Smooth muscle cell (in vitro differentiated cells): ENCODE measurements around the gene KRTAP9-6. TPM values are rescaled to one million over a fixed set of nuclear protein-coding genes. Genes with fewer than 3 reads are reported as not detected.

Experiments
- DNase-seq: peaks from one replicate; lab custom pipeline; 2025; ENCODE audit not compliant: unreplicated experiment; lab: John Stamatoyannopoulos, UW
- H2AFZ ChIP-seq: fragments of 200-600 bp; sonication (generic); 2 replicates; pipeline ENCODE4 v1.6.0; 2016; ENCODE audit warnings: antibody characterized with exemption, low read depth, mild to moderate bottlenecking
- H3F3A ChIP-seq: fragments of 200-600 bp; sonication (generic); 2 replicates; pipeline ENCODE4 v1.6.0; 2017; ENCODE audit warnings: antibody characterized with exemption, low read depth
- H3K27ac ChIP-seq: fragments of 200-600 bp; sonication (generic); 2 replicates; pipeline ENCODE4 v1.5.1; 2016; ENCODE audit warnings: low read depth, mild to moderate bottlenecking
- H3K27me3 ChIP-seq: fragments of 200-600 bp; sonication (generic); 2 replicates; pipeline ENCODE4 v1.6.1; 2016; ENCODE audit warnings: low read depth, mild to moderate bottlenecking
- H3K36me3 ChIP-seq: fragments of 200-600 bp; sonication (generic); 2 replicates; pipeline ENCODE4 v1.5.1; 2016; ENCODE audit warnings: low read depth
- H3K4me1 ChIP-seq: fragments of 200-600 bp; sonication (generic); 2 replicates; pipeline ENCODE4 v1.5.1; 2016; ENCODE audit warnings: low read depth
- H3K4me2 ChIP-seq: fragments of 200-600 bp; sonication (generic); 2 replicates; pipeline ENCODE4 v1.6.0; 2016; ENCODE audit warnings: mild to moderate bottlenecking
- H3K4me3 ChIP-seq: fragments of 200-600 bp; sonication (generic); 2 replicates; pipeline ENCODE4 v1.5.1; 2016; ENCODE audit warnings: mild to moderate bottlenecking
- H3K79me2 ChIP-seq: fragments of 200-600 bp; sonication (generic); 2 replicates; pipeline ENCODE4 v1.6.0; 2016; ENCODE audit warnings: low read depth, mild to moderate bottlenecking
- H3K9ac ChIP-seq: fragments of 200-600 bp; sonication (generic); 2 replicates; pipeline ENCODE4 v1.6.0; 2016; ENCODE audit warnings: low read depth
- H3K9me3 ChIP-seq: fragments of 200-600 bp; sonication (generic); replicated peaks from 2 replicates; pipeline ENCODE4 v1.5.1; 2016; ENCODE audit warnings: low read depth
- H4K20me1 ChIP-seq: fragments of 200-600 bp; sonication (generic); 2 replicates; pipeline ENCODE4 v1.6.0; 2016; ENCODE audit warnings: low read depth
- CTCF ChIP-seq: fragments of 200-600 bp; sonication (generic); IDR thresholded peaks from 2 replicates; pipeline ENCODE4 v1.5.1; 2017; ENCODE audit warnings: borderline replicate concordance, mild to moderate bottlenecking, antibody characterized with exemption; ENCODE audit not compliant: insufficient read depth, poor library complexity, severe bottlenecking
- WGBS: methylation state at CpG from one replicate; pipeline ENCODE4 v1.1.7; 2016; ENCODE audit warnings: low lambda C conversion rate; 5-methylcytosine and 5-hydroxymethylcytosine counted together
- polyA plus RNA-seq: library from polyadenylated mRNA; unstranded; fragments of >200 nt; fragmentation: Nextera tagmentation; extraction: Ambion mirVana; gene quantifications from 2 replicates; pipeline ENCODE4 v1.2.1, GENCODE V29; 2016
- small RNA-seq: library from RNA; depleted of rRNA; stranded (forward); fragments of <200 nt; gene quantifications from one replicate; pipeline ENCODE3, GENCODE V24; 2014
- total RNA-seq: library from RNA; depleted of rRNA; stranded (reverse); fragments of >200 nt; gene quantifications from 2 replicates; pipeline ENCODE4 v1.2.3, GENCODE V29; 2014

KRTAP9-6 gene
- total and polyA plus RNA-seq, 2 experiments from 2014 or later: not detected

- Histone ChIP-seq H3K27ac (no peak within 1 kb of the TSS), H3K4me2 (no peak within 1 kb of the TSS), H3F3A (no peaks in the 10 kb centered on the region), H4K20me1 (no peaks in the 10 kb centered on the region), H3K9ac (no peak within 1 kb of the TSS), H2AFZ (no peak within 1 kb of the TSS), H3K36me3 (no peaks in the 10 kb centered on the region), H3K9me3 (no peaks in the 10 kb centered on the region), H3K79me2 (no peaks in the 10 kb centered on the region), H3K4me3 (no peak within 1 kb of the TSS), H3K27me3 (peaks cover 11% of the 10 kb centered on the region), H3K4me1 (no peaks in the 10 kb centered on the region)
- no peak for DNase-seq
- TF ChIP-seq CTCF: no peak
- 94% methylated on average over 20 of the region's 24 CpGs for WGBS
These were observed 50.1 kb downstream of the KRTAP9-6 start, which contains the start of gene KRTAP17-1 for GRCh38 chr17:41315204-41315794. Gene KRTAP17-1 (minus strand): TSS chr17:41315710. CDS start chr17:41315650, 60 bp downstream.

Small RNAs within 50 kb of the gene (small RNA-seq; reads per million reads assigned to genes)
- not detected for gene KRTAP9-10P

Other genes with a start within 250 kb of the KRTAP9-6 start
Only the 30 nearest of the 40 such genes appear.
- not detected in 2 replicates for gene KRTAP2-4, start 199.5 kb upstream of the KRTAP9-6 start, total RNA-seq
- gene KRTAP2-4, start 199.5 kb upstream of the KRTAP9-6 start, polyA plus RNA-seq: 0.38 TPM in 1 of 2 replicates, not detected in the other
- gene KRTAP4-7, start 181.2 kb upstream of the KRTAP9-6 start, total RNA-seq: not detected in 2 replicates
- not detected in 2 replicates for gene KRTAP4-7, start 181.2 kb upstream of the KRTAP9-6 start, polyA plus RNA-seq
- gene KRTAP4-8, start 167.2 kb upstream of the KRTAP9-6 start, total RNA-seq: not detected in 2 replicates
- 0.56 TPM in 1 of 2 replicates, not detected in the other for gene KRTAP4-8, start 167.2 kb upstream of the KRTAP9-6 start, polyA plus RNA-seq
- not detected in 2 replicates for gene KRTAP4-16, start 163.2 kb upstream of the KRTAP9-6 start, total RNA-seq
- gene KRTAP4-16, start 163.2 kb upstream of the KRTAP9-6 start, polyA plus RNA-seq: not detected in 2 replicates
- 1.7 TPM in 1 of 2 replicates, not detected in the other for gene KRTAP4-9, start 160.0 kb upstream of the KRTAP9-6 start, total RNA-seq
- gene KRTAP4-9, start 160.0 kb upstream of the KRTAP9-6 start, polyA plus RNA-seq: not detected in 2 replicates
- gene KRTAP4-11, start 147.0 kb upstream of the KRTAP9-6 start, total RNA-seq: not detected in 2 replicates
- not detected in 2 replicates for gene KRTAP4-11, start 147.0 kb upstream of the KRTAP9-6 start, polyA plus RNA-seq
- not detected in 2 replicates for gene KRTAP4-12, start 141.2 kb upstream of the KRTAP9-6 start, total RNA-seq
- not detected in 2 replicates for gene KRTAP4-12, start 141.2 kb upstream of the KRTAP9-6 start, polyA plus RNA-seq
- gene KRTAP4-6, start 124.8 kb upstream of the KRTAP9-6 start, total RNA-seq: not detected in 2 replicates
- not detected in 2 replicates for gene KRTAP4-6, start 124.8 kb upstream of the KRTAP9-6 start, polyA plus RNA-seq
- not detected in 2 replicates for gene KRTAP4-5, start 115.6 kb upstream of the KRTAP9-6 start, total RNA-seq
- gene KRTAP4-5, start 115.6 kb upstream of the KRTAP9-6 start, polyA plus RNA-seq: not detected in 2 replicates
- gene KRTAP4-4, start 104.6 kb upstream of the KRTAP9-6 start, total RNA-seq: not detected in 2 replicates
- not detected in 2 replicates for gene KRTAP4-4, start 104.6 kb upstream of the KRTAP9-6 start, polyA plus RNA-seq
- gene KRTAP4-3, start 97.2 kb upstream of the KRTAP9-6 start, total RNA-seq: not detected in 2 replicates
- not detected in 2 replicates for gene KRTAP4-3, start 97.2 kb upstream of the KRTAP9-6 start, polyA plus RNA-seq
- gene KRTAP4-2, start 87.2 kb upstream of the KRTAP9-6 start, total RNA-seq: not detected in 2 replicates
- not detected in 2 replicates for gene KRTAP4-2, start 87.2 kb upstream of the KRTAP9-6 start, polyA plus RNA-seq
- not detected in 2 replicates for gene KRTAP4-1, start 80.5 kb upstream of the KRTAP9-6 start, total RNA-seq
- gene KRTAP4-1, start 80.5 kb upstream of the KRTAP9-6 start, polyA plus RNA-seq: not detected in 2 replicates
- gene KRTAP9-1, start 75.5 kb upstream of the KRTAP9-6 start, total RNA-seq: not detected in 2 replicates
- gene KRTAP9-1, start 75.5 kb upstream of the KRTAP9-6 start, polyA plus RNA-seq: not detected in 2 replicates
- not detected in 2 replicates for gene KRTAP9-2, start 38.7 kb upstream of the KRTAP9-6 start, total RNA-seq
- not detected in 2 replicates for gene KRTAP9-2, start 38.7 kb upstream of the KRTAP9-6 start, polyA plus RNA-seq
- not detected in 2 replicates for gene KRTAP9-3, start 32.9 kb upstream of the KRTAP9-6 start, total RNA-seq
- not detected in 2 replicates for gene KRTAP9-3, start 32.9 kb upstream of the KRTAP9-6 start, polyA plus RNA-seq
- not detected in 2 replicates for gene KRTAP9-8, start 27.4 kb upstream of the KRTAP9-6 start, total RNA-seq
- gene KRTAP9-8, start 27.4 kb upstream of the KRTAP9-6 start, polyA plus RNA-seq: not detected in 2 replicates
- gene KRTAP9-4, start 15.7 kb upstream of the KRTAP9-6 start, total RNA-seq: not detected in 2 replicates
- not detected in 2 replicates for gene KRTAP9-4, start 15.7 kb upstream of the KRTAP9-6 start, polyA plus RNA-seq
- gene KRTAP9-9, start 10.0 kb upstream of the KRTAP9-6 start, total RNA-seq: not detected in 2 replicates
- not detected in 2 replicates for gene KRTAP9-9, start 10.0 kb upstream of the KRTAP9-6 start, polyA plus RNA-seq
- not detected in 2 replicates for gene KRTAP9-7, start 10.3 kb downstream of the KRTAP9-6 start, total RNA-seq
- gene KRTAP9-7, start 10.3 kb downstream of the KRTAP9-6 start, polyA plus RNA-seq: not detected in 2 replicates
- gene KRTAP29-1, start 37.5 kb downstream of the KRTAP9-6 start, total RNA-seq: not detected in 2 replicates
- not detected in 2 replicates for gene KRTAP29-1, start 37.5 kb downstream of the KRTAP9-6 start, polyA plus RNA-seq
- gene KRTAP16-1, start 43.9 kb downstream of the KRTAP9-6 start, total RNA-seq: not detected in 2 replicates
- gene KRTAP16-1, start 43.9 kb downstream of the KRTAP9-6 start, polyA plus RNA-seq: not detected in 2 replicates
- gene KRTAP17-1, start 50.3 kb downstream of the KRTAP9-6 start, total RNA-seq: not detected in 2 replicates
- not detected in 2 replicates for gene KRTAP17-1, start 50.3 kb downstream of the KRTAP9-6 start, polyA plus RNA-seq
- gene KRT33A, start 85.5 kb downstream of the KRTAP9-6 start, total RNA-seq: 0.09 TPM in 1 of 2 replicates, not detected in the other
- not detected in 2 replicates for gene KRT33A, start 85.5 kb downstream of the KRTAP9-6 start, polyA plus RNA-seq
- gene KRT33B, start 104.4 kb downstream of the KRTAP9-6 start, total RNA-seq: 2.3 and 2.7 TPM in 2 replicates
- gene KRT33B, start 104.4 kb downstream of the KRTAP9-6 start, polyA plus RNA-seq: 1.1 and 1.8 TPM in 2 replicates
- gene KRT34, start 116.9 kb downstream of the KRTAP9-6 start, total RNA-seq: 18.6 and 23.1 TPM in 2 replicates
- 5.3 and 8.5 TPM in 2 replicates for gene KRT34, start 116.9 kb downstream of the KRTAP9-6 start, polyA plus RNA-seq
- not detected in 2 replicates for gene KRT31, start 132.2 kb downstream of the KRTAP9-6 start, total RNA-seq
- gene KRT31, start 132.2 kb downstream of the KRTAP9-6 start, polyA plus RNA-seq: not detected in 2 replicates
- gene KRT37, start 159.2 kb downstream of the KRTAP9-6 start, total RNA-seq: 0.18 and 0.40 TPM in 2 replicates
- not detected in 2 replicates for gene KRT37, start 159.2 kb downstream of the KRTAP9-6 start, polyA plus RNA-seq
- gene KRT38, start 175.6 kb downstream of the KRTAP9-6 start, total RNA-seq: not detected in 2 replicates
- gene KRT38, start 175.6 kb downstream of the KRTAP9-6 start, polyA plus RNA-seq: not detected in 2 replicates
- gene KRT32, start 202.0 kb downstream of the KRTAP9-6 start, total RNA-seq: not detected in 2 replicates
- not detected in 2 replicates for gene KRT32, start 202.0 kb downstream of the KRTAP9-6 start, polyA plus RNA-seq